Transverse colon (tissue), 4 donors: ENCODE data around the gene EMX1. TPM values are rescaled to one million over a fixed set of nuclear protein-coding genes. Genes with fewer than 3 reads are reported as not detected.
A peak's percentile ranks its signal among the peaks of the same experiment; 100 is the strongest.

Source experiments
- DNase-seq: peaks from one replicate; pipeline ENCODE4 v3.0.0-alpha.2; 2019
- H3K27ac ChIP-seq, 4 donors: fragments of 200-600 bp; sonication (generic); 2 replicates each; pipeline ENCODE4 v1.5.1; 2016 to 2018; ENCODE audit warnings: inconsistent platforms in 4 of 4
- H3K27me3 ChIP-seq: fragments of 200-600 bp; sonication (generic); 2 replicates; pipeline ENCODE4 v1.5.1; 2017; ENCODE audit warnings: inconsistent platforms
- H3K36me3 ChIP-seq, 4 donors: fragments of 200-600 bp; sonication (generic); 2 replicates each; pipeline ENCODE4 v1.5.1; 2017 to 2019; ENCODE audit warnings: inconsistent platforms in 4 of 4
- H3K4me1 ChIP-seq, 4 donors: fragments of 200-600 bp; sonication (generic); 2 replicates each; pipeline ENCODE4 v1.5.1; 2017 to 2020; ENCODE audit warnings: inconsistent platforms in 4 of 4
- H3K4me3 ChIP-seq, 4 donors: fragments of 200-600 bp; sonication (generic); 1 replicate in 1 of 4; 2 replicates in 3 of 4; pipeline versions ENCODE4 v1.5.1 to v1.6.1; 2017 to 2019; ENCODE audit warnings: inconsistent platforms in 4 of 4
- H3K9me3 ChIP-seq, 2 donors: fragments of 200-600 bp; sonication (generic); 2 replicates each; pipeline ENCODE4 v1.5.1; 2017 to 2019; ENCODE audit warnings: inconsistent platforms in 2 of 2
- EP300 ChIP-seq: sonication (generic); formaldehyde crosslinking; IDR thresholded peaks from one replicate; pipeline ENCODE4 v1.6.1; 2017; ENCODE audit warnings: antibody characterized with exemption, low read depth
- POLR2A ChIP-seq: fragments of 450-650 bp; IDR thresholded peaks from one replicate; pipeline ENCODE4 v1.6.1; 2016; ENCODE audit warnings: antibody characterized with exemption, mild to moderate bottlenecking, moderate library complexity
- POLR2AphosphoS5 ChIP-seq, 3 donors: sonication (generic); formaldehyde crosslinking; IDR thresholded peaks; one replicate each; pipeline ENCODE4 v1.6.1; 2016; ENCODE audit warnings: antibody characterized with exemption in 3 of 3
- WGBS, 2 donors: methylation state at CpG; one replicate each; pipeline ENCODE4 v1.1.5; 2018; ENCODE audit warnings: low coverage in 1 of 2; 5-methylcytosine and 5-hydroxymethylcytosine counted together
- in situ Hi-C, 4 donors: fragments of 200-750 bp; cut with MboI; loops; one replicate each; pipeline versions ENCODE4 v1.15.0 to v1.15.1; 2017; ENCODE audit warnings: low sequenced_read_pairs in 3 of 4, low pct_ligation_motif_present in 1 of 4, low pct_unique_long_range_greater_than_20kb in 1 of 4
- intact Hi-C: fragments of 100-400 bp; cut with DNase I; formaldehyde crosslinking; loops from one replicate; pipeline ENCODE4 v1.15.1; 2023; ENCODE audit warnings: low total_unique reads
- total RNA-seq, 4 donors: library from RNA; depleted of rRNA; stranded (reverse); fragments of >200 nt; gene quantifications; one replicate each; pipeline ENCODE4 v1.1.0, GENCODE V29; 2016
- TF ChIP-seq, protein P1 (sequence below), 5 experiments: fragments of 200-600 bp in 3 of 5; fragments of 450-650 bp in 2 of 5; sonication (generic) in 3 of 5; IDR thresholded peaks; 1 replicate in 2 of 5; 2 replicates in 3 of 5; pipeline ENCODE4 v1.5.1; 2016 to 2017; ENCODE audit warnings: antibody characterized with exemption in 5 of 5, inconsistent platforms in 3 of 5, mild to moderate bottlenecking in 2 of 5, moderate library complexity in 1 of 5

The EMX1 gene
- total RNA-seq, 4 donors from 2014 or later = 1.5 to 2.9 (median 2.7) TPM; not detected in 1

GRCh38 chr2:72913486-72914205 is 3.7 kb upstream of the EMX1 start:
- WGBS, 2 donors = 28 to 35% methylated on average over 6 to 7 of the region's 7 CpGs
- DNase-seq = no peak
- intact Hi-C loops = no loop called here
- in situ Hi-C loops = no loop called here
- H3K4me3 ChIP-seq = no peak overlapping the region
- no peak for TF ChIP-seq POLR2A
- no peak for TF ChIP-seq POLR2AphosphoS5 (IDR thresholded peaks at IDR 0.05)
- no peak for TF ChIP-seq EP300
- TF ChIP-seq, protein P1, sequence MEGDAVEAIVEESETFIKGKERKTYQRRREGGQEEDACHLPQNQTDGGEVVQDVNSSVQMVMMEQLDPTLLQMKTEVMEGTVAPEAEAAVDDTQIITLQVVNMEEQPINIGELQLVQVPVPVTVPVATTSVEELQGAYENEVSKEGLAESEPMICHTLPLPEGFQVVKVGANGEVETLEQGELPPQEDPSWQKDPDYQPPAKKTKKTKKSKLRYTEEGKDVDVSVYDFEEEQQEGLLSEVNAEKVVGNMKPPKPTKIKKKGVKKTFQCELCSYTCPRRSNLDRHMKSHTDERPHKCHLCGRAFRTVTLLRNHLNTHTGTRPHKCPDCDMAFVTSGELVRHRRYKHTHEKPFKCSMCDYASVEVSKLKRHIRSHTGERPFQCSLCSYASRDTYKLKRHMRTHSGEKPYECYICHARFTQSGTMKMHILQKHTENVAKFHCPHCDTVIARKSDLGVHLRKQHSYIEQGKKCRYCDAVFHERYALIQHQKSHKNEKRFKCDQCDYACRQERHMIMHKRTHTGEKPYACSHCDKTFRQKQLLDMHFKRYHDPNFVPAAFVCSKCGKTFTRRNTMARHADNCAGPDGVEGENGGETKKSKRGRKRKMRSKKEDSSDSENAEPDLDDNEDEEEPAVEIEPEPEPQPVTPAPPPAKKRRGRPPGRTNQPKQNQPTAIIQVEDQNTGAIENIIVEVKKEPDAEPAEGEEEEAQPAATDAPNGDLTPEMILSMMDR (IDR thresholded peaks at IDR 0.05) = no peak
- H3K4me1 ChIP-seq = peaks cover 9 to 40% (median 37%) of the 10 kb centered on the region in 4 donors
- peaks cover 100% of the 10 kb centered on the region for H3K27me3 ChIP-seq
- no peak overlapping the region for H3K27ac ChIP-seq
- H3K9me3 ChIP-seq = no peaks in the 10 kb centered on the region
- H3K36me3 ChIP-seq = no peaks in the 10 kb centered on the region

DNA sequence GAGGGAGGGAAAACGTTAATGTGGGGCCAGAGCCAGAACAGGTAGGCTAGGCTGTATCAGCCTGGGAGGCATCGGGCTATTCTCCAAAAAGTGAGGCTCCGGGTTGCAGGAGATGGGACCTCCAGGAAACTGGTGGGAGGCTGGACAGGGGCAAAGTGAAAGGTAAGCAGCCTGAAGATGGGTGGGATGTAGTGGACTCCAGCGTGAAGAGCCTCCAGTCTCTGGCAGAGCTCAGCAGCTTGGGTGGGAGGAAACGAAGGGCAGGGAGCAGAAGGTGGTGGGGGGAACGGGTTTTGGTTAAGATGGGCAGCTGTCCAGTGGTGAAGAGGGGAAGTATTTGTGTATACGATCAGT is 3.1 kb upstream of the EMX1 start:
- 13 to 20% methylated on average over 4 to 7 of the region's 7 CpGs for WGBS, 2 donors
- Histone ChIP-seq H3K27me3 (peaks cover 100% of the 10 kb centered on the region), H3K4me3 (no peak overlapping the region), H3K36me3 (no peaks in the 10 kb centered on the region), H3K27ac (no peak overlapping the region), H3K4me1 (peaks cover 9 to 42% (median 37%) of the 10 kb centered on the region in 4 donors), H3K9me3 (no peaks in the 10 kb centered on the region)
- DNase-seq = no peak
- intact Hi-C loops (no loop called here), in situ Hi-C loops (no loop called here)
- TF ChIP-seq POLR2AphosphoS5 (IDR thresholded peaks at IDR 0.05) = no peak
- TF ChIP-seq EP300 = no peak
- TF ChIP-seq POLR2A = no peak
- TF ChIP-seq, protein P1 (IDR thresholded peaks at IDR 0.05) = no peak

- Histone ChIP-seq H3K4me1 (peaks cover 9 to 43% (median 38%) of the 10 kb centered on the region in 4 donors), H3K27ac (no peak overlapping the region), H3K4me3 (no peak overlapping the region), H3K27me3 (peaks cover 100% of the 10 kb centered on the region), H3K36me3 (no peaks in the 10 kb centered on the region), H3K9me3 (no peaks in the 10 kb centered on the region)
- in situ Hi-C loops (no loop called here), intact Hi-C loops (no loop called here)
- 6 to 9% methylated on average over 14 to 17 of the region's 17 CpGs for WGBS, 2 donors
- TF ChIP-seq POLR2A (no peak), POLR2AphosphoS5 (IDR thresholded peaks at IDR 0.05) (no peak), EP300 (no peak)
- TF ChIP-seq, protein P1 (IDR thresholded peaks at IDR 0.05) = no peak
- no peak for DNase-seq
Observed at GRCh38 chr2:72914589-72915319, 2.6 kb upstream of the EMX1 start.

DNA sequence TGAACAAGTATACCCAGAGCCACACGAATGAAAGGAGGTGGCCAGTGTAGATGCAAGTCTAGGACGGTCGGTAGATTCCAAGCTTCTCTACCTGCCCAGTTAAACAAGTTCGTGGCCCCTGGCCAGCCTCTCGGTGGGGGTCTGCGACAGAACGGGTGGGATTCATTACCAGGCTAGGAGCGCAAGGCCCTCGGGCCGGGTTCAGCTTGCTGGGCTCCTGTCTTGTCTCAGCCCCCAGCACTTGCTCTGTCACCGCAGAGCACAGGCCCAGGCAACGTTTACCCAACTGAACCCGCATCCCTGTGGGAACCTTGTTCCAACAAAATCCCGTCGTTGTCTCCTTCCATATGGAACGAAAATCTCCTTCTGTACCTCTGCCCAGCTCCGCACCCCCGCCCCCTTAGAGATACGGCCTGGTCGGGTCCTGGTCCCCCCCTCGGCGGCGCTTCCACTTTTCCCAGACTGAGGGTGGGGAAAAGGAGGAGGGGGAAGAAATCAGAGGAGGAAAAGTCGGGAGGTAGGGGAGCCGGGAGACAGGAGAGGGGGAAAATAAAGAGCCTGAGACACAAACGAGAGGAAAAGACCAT is 1.9 kb upstream of the EMX1 start:
- intact Hi-C loops (no loop called here), in situ Hi-C loops (no loop called here)
- H3K27me3 ChIP-seq = peaks cover 100% of the 10 kb centered on the region
- no peak overlapping the region for H3K27ac ChIP-seq
- no peaks in the 10 kb centered on the region for H3K36me3 ChIP-seq
- H3K9me3 ChIP-seq = no peaks in the 10 kb centered on the region
- H3K4me3 ChIP-seq = peak overlapping the region in 3 of 4 donors; percentile 20 to 51 (median 38)
- no peak for TF ChIP-seq EP300
- TF ChIP-seq POLR2A = no peak
- TF ChIP-seq POLR2AphosphoS5 (IDR thresholded peaks at IDR 0.05) = no peak
- TF ChIP-seq, protein P1 (IDR thresholded peaks at IDR 0.05) = no peak
- WGBS, 2 donors = 0 to 4% methylated on average over 4 to 26 of the region's 26 CpGs
- DNase-seq = no peak
- peaks cover 12 to 49% (median 45%) of the 10 kb centered on the region in 4 donors for H3K4me1 ChIP-seq
